GM21360 (cell line): ENCODE results near the gene MIF4GD.
"Not testable (repeated sequence)": the region's sequence is repeated elsewhere in the genome, so short reads cannot be mapped to it uniquely, and the experiment has no call there.

Experiments used
- ATAC-seq: cut with Tn5 transposase; IDR thresholded peaks from one replicate; pipeline ENCODE4 v1.9.1; 2021; ENCODE audit warnings: mild to moderate bottlenecking, moderate library complexity; ENCODE audit not compliant: unreplicated experiment

Gene MIF4GD

GRCh38 chr17:75289115-75289831 is 18.2 kb upstream of the MIF4GD start, which contains the start of gene SLC25A19:
SLC25A19 (minus strand) TSS chr17:75289433; CDS start chr17:75286764, 2,669 bp downstream.
- peak; percentile 90 for ATAC-seq

- ATAC-seq = no peak
These were observed 17.7 kb upstream of the MIF4GD start for GRCh38 chr17:75288770-75289114.

- no peak for ATAC-seq
These were observed 17.3 kb upstream of the MIF4GD start for GRCh38 chr17:75288359-75288758.

GRCh38 chr17:75287221-75287620 is 16.2 kb upstream of the MIF4GD start:
- no peak for ATAC-seq

- no peak for ATAC-seq
These were observed 14.1 kb upstream of the MIF4GD start for GRCh38 chr17:75285123-75285522.

- ATAC-seq = not testable (repeated sequence)
These were observed 9.2 kb upstream of the MIF4GD start for GRCh38 chr17:75280189-75280588.

- no peak for ATAC-seq
These were observed 6.6 kb upstream of the MIF4GD start for GRCh38 chr17:75277664-75278071.

GRCh38 chr17:75273977-75274708 is 3.1 kb upstream of the MIF4GD start:
- no peak for ATAC-seq

- ATAC-seq = no peak
These were observed 1.8 kb upstream of the MIF4GD start for GRCh38 chr17:75272848-75273184.

- ATAC-seq = no peak
These were observed 1.2 kb upstream of the MIF4GD start for GRCh38 chr17:75271955-75272847.

GRCh38 chr17:75271233-75271954 is 363 bp upstream of the MIF4GD start:
- peak; percentile 63 for ATAC-seq

GRCh38 chr17:75270218-75270965 is 639 bp downstream of the MIF4GD start:
- ATAC-seq = peak; percentile 29

GRCh38 chr17:75269844-75270217 is 1.2 kb downstream of the MIF4GD start:
- ATAC-seq = no peak

GRCh38 chr17:75267411-75268232 is 3.4 kb downstream of the MIF4GD start:
- ATAC-seq = no peak

- no peak for ATAC-seq
These were observed 3.9 kb downstream of the MIF4GD start for GRCh38 chr17:75267153-75267410.

- no peak for ATAC-seq
These were observed 4.5 kb downstream of the MIF4GD start for GRCh38 chr17:75266316-75267152.

GRCh38 chr17:75265614-75266315 is 5.3 kb downstream of the MIF4GD start:
- no peak for ATAC-seq

- ATAC-seq = no peak
These were observed 8.0 kb downstream of the MIF4GD start for GRCh38 chr17:75263055-75263454.
